Neural cell (in vitro differentiated cells): ENCODE results near the gene ZNF189. TPM values are rescaled to one million over a fixed set of nuclear protein-coding genes. Genes with fewer than 3 reads are reported as not detected.

Experiments
- H2AFZ ChIP-seq: fragments of 200-600, 300-800 bp; sonication (generic), shearing (Covaris generic); 2 replicates; pipeline ENCODE4 v1.6.0; 2014; ENCODE audit warnings: low read depth, mild to moderate bottlenecking, antibody characterized with exemption, low read length, moderate library complexity
- H3F3A ChIP-seq: fragments of 200-600 bp; shearing (Covaris generic); 2 replicates; pipeline ENCODE4 v1.6.1; 2016; ENCODE audit warnings: mild to moderate bottlenecking, moderate library complexity, mixed read lengths, antibody characterized with exemption, low read length; ENCODE audit not compliant: insufficient read depth, poor library complexity, severe bottlenecking
- H3K27ac ChIP-seq: fragments of 200-600, 300-800 bp; sonication (generic), shearing (Covaris generic); 2 replicates; pipeline ENCODE4 v1.5.1; 2014; ENCODE audit warnings: mild to moderate bottlenecking, low read length, moderate library complexity
- H3K27me3 ChIP-seq: fragments of 300-800, 200-600 bp; sonication (generic), shearing (Covaris generic); 2 replicates; pipeline ENCODE4 v1.6.0; 2014; ENCODE audit warnings: mild to moderate bottlenecking, low read depth, low read length, moderate library complexity; ENCODE audit not compliant: insufficient read depth
- H3K36me3 ChIP-seq: fragments of 300-800, 200-600 bp; sonication (generic), shearing (Covaris generic); 2 replicates; pipeline ENCODE4 v1.5.1; 2014; ENCODE audit warnings: mild to moderate bottlenecking, antibody characterized with exemption, low read length, moderate library complexity; ENCODE audit not compliant: insufficient read depth
- H3K4me2 ChIP-seq: fragments of 300-800, 200-600 bp; sonication (generic), shearing (Covaris generic); 2 replicates; pipeline ENCODE4 v1.6.0; 2014; ENCODE audit warnings: mild to moderate bottlenecking, low read length
- H3K4me3 ChIP-seq: fragments of 300-800, 200-600 bp; sonication (generic), shearing (Covaris generic); 2 replicates; pipeline ENCODE4 v1.5.1; 2014; ENCODE audit warnings: mild to moderate bottlenecking, low read length, moderate library complexity
- H3K79me2 ChIP-seq: fragments of 200-600 bp; shearing (Covaris generic); replicated peaks from 2 replicates; pipeline ENCODE4 v1.6.0; 2014; ENCODE audit warnings: mild to moderate bottlenecking, low read length, moderate library complexity; ENCODE audit not compliant: insufficient read depth
- H3K9ac ChIP-seq: fragments of 300-800, 200-600 bp; sonication (generic), shearing (Covaris generic); 2 replicates; pipeline ENCODE4 v1.6.1; 2016; ENCODE audit warnings: mild to moderate bottlenecking, low read length, mixed read lengths
- H3K9me2 ChIP-seq: fragments of 200-600 bp; shearing (Covaris generic); 2 replicates; pipeline ENCODE4 v1.6.1; 2016; ENCODE audit warnings: mild to moderate bottlenecking, low read length, mixed read lengths; ENCODE audit not compliant: insufficient read depth
- H3K9me3 ChIP-seq: fragments of 200-600, 300-800 bp; sonication (generic), shearing (Covaris generic); 2 replicates; pipeline ENCODE4 v1.6.1; 2016; ENCODE audit warnings: mild to moderate bottlenecking, mixed run types, low read length, moderate library complexity, mixed read lengths
- H4K20me1 ChIP-seq: fragments of 200-600 bp; shearing (Covaris generic); 2 replicates; pipeline ENCODE4 v1.6.1; 2016; ENCODE audit warnings: mild to moderate bottlenecking, mixed run types; ENCODE audit not compliant: insufficient read depth
- CTCF ChIP-seq: fragments of 450-650 bp; IDR thresholded peaks from 2 replicates; pipeline ENCODE4 v1.5.1; 2014; ENCODE audit warnings: antibody characterized with exemption, mild to moderate bottlenecking, moderate library complexity; ENCODE audit not compliant: poor library complexity, severe bottlenecking
- EP300 ChIP-seq: fragments of 450-650 bp; conservative IDR thresholded peaks from 2 replicates; pipeline ENCODE4 v1.6.1; 2014; ENCODE audit warnings: antibody characterized with exemption, mild to moderate bottlenecking, moderate library complexity; ENCODE audit not compliant: poor library complexity, severe bottlenecking
- EZH2 ChIP-seq: fragments of 200-600, 300-800 bp; shearing (Covaris generic), sonication (generic); IDR thresholded peaks from 2 replicates; pipeline ENCODE4 v1.6.1; 2014; ENCODE audit warnings: antibody characterized with exemption, low read length, borderline replicate concordance, mild to moderate bottlenecking; ENCODE audit not compliant: insufficient read depth, poor library complexity, severe bottlenecking
- MXI1 ChIP-seq: fragments of 450-650 bp; conservative IDR thresholded peaks from 2 replicates; pipeline ENCODE4 v1.6.1; 2014; ENCODE audit warnings: antibody characterized with exemption, mild to moderate bottlenecking; ENCODE audit not compliant: poor library complexity, severe bottlenecking
- POLR2AphosphoS5 ChIP-seq: IDR thresholded peaks from 2 replicates; pipeline ENCODE4 v1.6.1; 2012
- RAD21 ChIP-seq: fragments of 450-650 bp; conservative IDR thresholded peaks from 2 replicates; pipeline ENCODE4 v1.6.1; 2014; ENCODE audit warnings: antibody characterized with exemption, mild to moderate bottlenecking, moderate library complexity
- REST ChIP-seq: IDR thresholded peaks from 2 replicates; pipeline ENCODE4 v1.6.1; 2012; ENCODE audit warnings: borderline replicate concordance
- SMC3 ChIP-seq: fragments of 450-650 bp; conservative IDR thresholded peaks from 2 replicates; pipeline ENCODE4 v1.6.1; 2014; ENCODE audit warnings: antibody characterized with exemption, mild to moderate bottlenecking, moderate library complexity; ENCODE audit not compliant: poor library complexity
- TAF1 ChIP-seq: IDR thresholded peaks from 2 replicates; pipeline ENCODE4 v1.6.1; 2012; ENCODE audit warnings: low read depth
- polyA plus RNA-seq: library from polyadenylated mRNA; depleted of rRNA; stranded (reverse); fragments of >200 nt; gene quantifications from 2 replicates; pipeline ENCODE4 v1.2.3, GENCODE V29; 2014

ZNF189 gene
- polyA plus RNA-seq, 1 donor from 2014 or later = 28.0 TPM

DNA sequence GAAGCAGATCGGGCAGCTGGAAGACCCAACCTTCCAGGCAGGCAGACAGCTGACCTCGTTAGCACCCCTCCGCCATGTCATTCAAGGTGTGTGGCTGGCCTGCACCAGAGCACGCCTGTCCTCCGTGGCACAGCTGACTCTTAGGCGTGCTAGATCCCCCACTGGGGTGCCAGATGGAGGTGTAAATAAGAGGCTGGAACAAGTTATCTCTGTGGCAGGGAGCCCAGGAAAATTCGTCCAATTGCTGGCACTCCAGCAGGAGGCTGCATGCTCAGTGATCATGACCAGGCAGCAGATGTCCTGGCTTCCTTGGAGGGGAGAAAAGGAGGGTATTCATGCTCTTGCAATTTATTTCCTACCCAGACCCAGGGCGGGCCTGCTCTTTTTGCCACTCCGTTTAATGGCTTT is 44.7 kb downstream of the ZNF189 start:
- Histone ChIP-seq H4K20me1 (no peaks in the 10 kb centered on the region), H3F3A (no peaks in the 10 kb centered on the region), H3K27ac (no peak overlapping the region), H2AFZ (no peak overlapping the region), H3K4me3 (no peak overlapping the region), H3K27me3 (no peaks in the 10 kb centered on the region), H3K9me3 (no peaks in the 10 kb centered on the region), H3K36me3 (no peaks in the 10 kb centered on the region), H3K79me2 (no peaks in the 10 kb centered on the region), H3K9ac (no peak overlapping the region), H3K4me2 (no peak overlapping the region), H3K9me2 (no peaks in the 10 kb centered on the region)
- TF ChIP-seq SMC3 = no peak
- no peak for TF ChIP-seq TAF1
- no peak for TF ChIP-seq CTCF
- no peak for TF ChIP-seq RAD21
- no peak for TF ChIP-seq EP300
- TF ChIP-seq REST = no peak
- no peak for TF ChIP-seq POLR2AphosphoS5
- TF ChIP-seq EZH2 = no peak
- no peak for TF ChIP-seq MXI1

DNA sequence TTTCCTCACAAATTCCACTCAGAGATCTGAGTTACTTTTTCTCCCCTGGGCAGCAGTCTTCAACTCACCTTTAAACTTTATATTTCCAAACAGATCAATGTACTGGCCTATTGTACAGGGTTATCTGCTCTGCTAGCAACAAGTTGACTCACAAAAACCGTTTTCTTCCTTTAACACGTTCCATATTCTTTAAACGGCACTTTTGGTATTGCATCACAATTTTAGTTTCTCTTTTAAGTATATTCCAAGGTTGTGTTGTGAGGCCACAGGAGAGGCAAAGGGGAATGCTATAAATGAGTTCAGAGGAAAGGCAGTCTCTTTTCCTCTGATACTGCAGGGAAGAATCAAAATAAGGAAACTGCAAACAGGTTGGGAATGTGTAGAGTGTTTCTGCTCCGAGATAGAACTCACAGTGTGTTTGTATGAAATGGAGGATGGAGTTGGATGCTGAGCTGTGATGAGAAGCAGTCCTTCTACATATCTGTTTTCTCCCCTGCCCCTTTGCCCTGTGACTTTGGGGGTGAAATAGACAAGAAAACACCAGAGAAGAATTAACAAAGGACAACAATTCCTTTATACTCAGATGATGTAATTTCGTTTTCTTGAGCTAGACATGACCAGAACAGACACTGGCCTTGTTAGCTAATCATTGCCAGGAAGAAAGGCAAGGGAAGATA is 46.8 kb downstream of the ZNF189 start:
- H3K27ac ChIP-seq = no peak overlapping the region
- H3K9me3 ChIP-seq = no peaks in the 10 kb centered on the region
- no peaks in the 10 kb centered on the region for H3K9me2 ChIP-seq
- H3K27me3 ChIP-seq = no peaks in the 10 kb centered on the region
- H3K36me3 ChIP-seq = no peaks in the 10 kb centered on the region
- no peak overlapping the region for H3K4me3 ChIP-seq
- no peaks in the 10 kb centered on the region for H4K20me1 ChIP-seq
- no peak overlapping the region for H3K9ac ChIP-seq
- H2AFZ ChIP-seq = no peak overlapping the region
- H3K79me2 ChIP-seq = no peaks in the 10 kb centered on the region
- no peak for TF ChIP-seq CTCF
- no peak for TF ChIP-seq EZH2
- no peak for TF ChIP-seq EP300
- TF ChIP-seq SMC3 = no peak
- TF ChIP-seq MXI1 = no peak
- no peak for TF ChIP-seq TAF1
- no peak for TF ChIP-seq RAD21
- no peak for TF ChIP-seq POLR2AphosphoS5
- TF ChIP-seq REST = no peak
- no peak overlapping the region for H3K4me2 ChIP-seq
- H3F3A ChIP-seq = no peaks in the 10 kb centered on the region
